Hepatocyte (in vitro differentiated cells): Measurements from ENCODE around the gene TCEA2. TPM values are rescaled to one million over a fixed set of nuclear protein-coding genes. Genes with fewer than 3 reads are reported as not detected.

Source experiments
- DNase-seq: peaks from one replicate; pipeline ENCODE4 v3.0.0-alpha.2; 2016; ENCODE audit warnings: low spot score
- H2AFZ ChIP-seq: fragments of 200-600 bp; sonication (generic); 2 replicates; pipeline ENCODE4 v1.6.0; 2016; ENCODE audit warnings: antibody characterized with exemption, mild to moderate bottlenecking
- H3K27ac ChIP-seq: fragments of 200-600 bp; sonication (generic); 2 replicates; pipeline ENCODE4 v1.5.1; 2016; ENCODE audit warnings: mild to moderate bottlenecking
- H3K27me3 ChIP-seq: fragments of 200-600 bp; sonication (generic); 2 replicates; pipeline ENCODE4 v1.6.1; 2016
- H3K36me3 ChIP-seq: fragments of 200-600 bp; sonication (generic); replicated peaks from 2 replicates; pipeline ENCODE4 v1.5.1; 2016; ENCODE audit warnings: low read depth; ENCODE audit not compliant: insufficient read depth
- H3K4me1 ChIP-seq: fragments of 200-600 bp; sonication (generic); 2 replicates; pipeline ENCODE4 v1.5.1; 2016; ENCODE audit warnings: mild to moderate bottlenecking, moderate library complexity; ENCODE audit not compliant: insufficient read depth
- H3K4me2 ChIP-seq: fragments of 200-600 bp; sonication (generic); 2 replicates; pipeline ENCODE4 v1.6.0; 2016
- H3K4me3 ChIP-seq: fragments of 200-600 bp; sonication (generic); 2 replicates; pipeline ENCODE4 v1.5.1; 2016; ENCODE audit warnings: mild to moderate bottlenecking
- H3K79me2 ChIP-seq: fragments of 200-600 bp; sonication (generic); 2 replicates; pipeline ENCODE4 v1.6.0; 2017; ENCODE audit warnings: mild to moderate bottlenecking
- H3K9me2 ChIP-seq: fragments of 200-600 bp; sonication (generic); replicated peaks from 2 replicates; pipeline ENCODE4 v1.6.0; 2017; ENCODE audit warnings: mild to moderate bottlenecking; ENCODE audit not compliant: insufficient read depth
- H3K9me3 ChIP-seq: fragments of 200-600 bp; sonication (generic); 2 replicates; pipeline ENCODE4 v1.5.1; 2016; ENCODE audit warnings: low read depth, mild to moderate bottlenecking
- H4K20me1 ChIP-seq: fragments of 200-600 bp; sonication (generic); 2 replicates; pipeline ENCODE4 v1.6.0; 2016; ENCODE audit warnings: mild to moderate bottlenecking; ENCODE audit not compliant: insufficient read depth, poor library complexity, severe bottlenecking
- EZH2 ChIP-seq: fragments of 200-600 bp; sonication (generic); IDR thresholded peaks from 2 replicates; pipeline ENCODE4 v1.6.1; 2016; ENCODE audit warnings: antibody characterized with exemption, mild to moderate bottlenecking, borderline replicate concordance
- EZH2phosphoT487 ChIP-seq: fragments of 200-600 bp; sonication (generic); IDR thresholded peaks from one replicate; pipeline ENCODE4 v1.6.1; 2018; ENCODE audit warnings: antibody characterized with exemption, mild to moderate bottlenecking, low read depth, moderate library complexity; ENCODE audit not compliant: unreplicated experiment, severe bottlenecking
- WGBS: methylation state at CpG from one replicate; pipeline ENCODE4 v1.1.6; 2016; ENCODE audit warnings: low lambda C conversion rate; ENCODE audit errors: missing lambda C conversion rate; 5-methylcytosine and 5-hydroxymethylcytosine counted together
- polyA plus RNA-seq: library from polyadenylated mRNA; unstranded; fragments of >200 nt; fragmentation: Nextera tagmentation; extraction: Ambion mirVana; gene quantifications from 2 replicates; pipeline ENCODE4 v1.2.1, GENCODE V29; 2016
- total RNA-seq: library from RNA; depleted of rRNA; stranded (reverse); fragments of >200 nt; gene quantifications from 2 replicates; pipeline ENCODE4 v1.2.3, GENCODE V29; 2014
- TF ChIP-seq, protein P1 (sequence below): fragments of 200-600 bp; sonication (generic); IDR thresholded peaks from 2 replicates; pipeline ENCODE4 v1.5.1; 2016; ENCODE audit warnings: antibody characterized with exemption, mild to moderate bottlenecking; ENCODE audit not compliant: poor library complexity

Gene TCEA2
- total and polyA plus RNA-seq, 2 experiments from 2014 or later = 26.0 to 74.2 TPM

DNA sequence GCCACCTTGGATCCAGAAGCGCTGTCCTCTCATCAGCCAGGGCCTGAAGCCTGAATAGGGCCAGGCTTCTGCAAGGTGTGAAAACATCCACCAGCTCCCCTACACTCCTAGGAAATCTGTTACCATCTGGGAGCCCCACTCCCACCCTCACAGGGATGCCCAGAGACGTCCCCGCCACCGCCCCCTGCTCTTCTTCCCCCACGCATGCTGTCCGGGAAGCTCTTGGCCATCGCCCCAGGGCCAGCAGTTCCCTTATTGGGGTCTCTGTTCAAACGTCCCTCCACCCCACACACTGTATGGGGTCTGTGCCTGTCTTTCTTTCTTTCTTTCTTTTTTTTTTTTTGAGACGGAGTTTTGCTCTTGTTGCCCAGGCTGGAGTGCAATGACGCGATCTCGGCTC, 12.6 kb downstream of the TCEA2 start:
- Histone ChIP-seq H3K27me3 (no peaks in the 10 kb centered on the region), H3K27ac (no peak overlapping the region), H4K20me1 (no peaks in the 10 kb centered on the region), H2AFZ (no peak overlapping the region), H3K4me1 (peaks cover 9% of the 10 kb centered on the region), H3K9me2 (no peaks in the 10 kb centered on the region), H3K4me3 (no peak overlapping the region), H3K9me3 (no peaks in the 10 kb centered on the region), H3K36me3 (no peaks in the 10 kb centered on the region), H3K4me2 (no peak overlapping the region), H3K79me2 (no peaks in the 10 kb centered on the region)
- DNase-seq = no peak
- WGBS = 85% methylated on average over 3 of the region's 12 CpGs
- no peak for TF ChIP-seq EZH2phosphoT487
- TF ChIP-seq, protein P1, sequence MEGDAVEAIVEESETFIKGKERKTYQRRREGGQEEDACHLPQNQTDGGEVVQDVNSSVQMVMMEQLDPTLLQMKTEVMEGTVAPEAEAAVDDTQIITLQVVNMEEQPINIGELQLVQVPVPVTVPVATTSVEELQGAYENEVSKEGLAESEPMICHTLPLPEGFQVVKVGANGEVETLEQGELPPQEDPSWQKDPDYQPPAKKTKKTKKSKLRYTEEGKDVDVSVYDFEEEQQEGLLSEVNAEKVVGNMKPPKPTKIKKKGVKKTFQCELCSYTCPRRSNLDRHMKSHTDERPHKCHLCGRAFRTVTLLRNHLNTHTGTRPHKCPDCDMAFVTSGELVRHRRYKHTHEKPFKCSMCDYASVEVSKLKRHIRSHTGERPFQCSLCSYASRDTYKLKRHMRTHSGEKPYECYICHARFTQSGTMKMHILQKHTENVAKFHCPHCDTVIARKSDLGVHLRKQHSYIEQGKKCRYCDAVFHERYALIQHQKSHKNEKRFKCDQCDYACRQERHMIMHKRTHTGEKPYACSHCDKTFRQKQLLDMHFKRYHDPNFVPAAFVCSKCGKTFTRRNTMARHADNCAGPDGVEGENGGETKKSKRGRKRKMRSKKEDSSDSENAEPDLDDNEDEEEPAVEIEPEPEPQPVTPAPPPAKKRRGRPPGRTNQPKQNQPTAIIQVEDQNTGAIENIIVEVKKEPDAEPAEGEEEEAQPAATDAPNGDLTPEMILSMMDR = no peak
- TF ChIP-seq EZH2 = no peak

DNA sequence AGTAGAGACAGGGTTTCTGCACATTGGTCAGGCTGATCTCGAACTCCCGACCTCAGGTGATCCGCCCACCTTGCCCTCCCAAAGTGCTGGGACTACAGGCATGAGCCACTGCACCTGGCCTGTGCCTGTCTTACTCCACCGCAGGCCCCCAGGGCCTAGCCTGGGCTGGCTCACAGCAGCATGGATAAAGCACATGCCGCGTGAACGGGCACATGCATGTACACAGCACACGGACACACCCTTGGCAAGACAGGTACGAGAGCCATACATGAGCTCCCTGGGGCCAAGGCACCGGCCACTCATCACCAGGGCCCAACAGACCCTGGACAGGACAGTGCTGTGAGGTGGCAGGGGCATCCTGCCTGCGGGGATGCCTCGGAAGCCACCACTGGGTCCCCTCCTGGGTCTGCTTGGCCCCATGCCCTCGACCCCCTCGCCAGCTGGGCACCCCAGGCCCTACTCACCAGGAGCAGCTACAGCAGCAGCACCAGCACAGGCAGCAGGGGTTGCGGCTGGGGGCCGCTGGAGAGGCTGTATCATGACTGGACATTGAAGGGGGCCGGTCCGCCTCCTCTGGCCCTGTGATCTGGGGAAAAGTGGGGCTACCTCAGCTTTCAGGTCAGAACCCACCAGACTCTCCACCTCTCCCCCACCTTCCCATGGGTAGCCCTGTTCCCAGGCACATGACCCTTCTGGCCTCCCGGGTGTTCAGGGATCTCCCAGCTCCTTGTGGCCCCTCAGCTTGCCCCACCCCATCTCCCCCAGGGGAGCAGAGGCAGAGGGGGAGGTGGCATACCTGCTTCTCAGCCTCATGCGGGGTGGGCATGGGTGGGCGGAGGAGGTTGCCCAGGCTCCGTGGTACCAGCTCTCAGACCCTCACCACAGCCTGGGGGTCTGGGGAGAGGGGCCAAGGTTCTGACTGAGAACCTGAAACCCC, 13.3 kb downstream of the TCEA2 start:
- WGBS = 97% methylated on average over 21 of the region's 22 CpGs
- no peaks in the 10 kb centered on the region for H3K9me2 ChIP-seq
- no peaks in the 10 kb centered on the region for H3K9me3 ChIP-seq
- H3K36me3 ChIP-seq = no peaks in the 10 kb centered on the region
- no peaks in the 10 kb centered on the region for H4K20me1 ChIP-seq
- H3K4me2 ChIP-seq = no peak overlapping the region
- H3K27me3 ChIP-seq = peaks cover 1% of the 10 kb centered on the region
- peaks cover 9% of the 10 kb centered on the region for H3K4me1 ChIP-seq
- no peak overlapping the region for H3K27ac ChIP-seq
- no peak for DNase-seq
- H3K79me2 ChIP-seq = no peaks in the 10 kb centered on the region
- H3K4me3 ChIP-seq = no peak overlapping the region
- H2AFZ ChIP-seq = no peak overlapping the region
- TF ChIP-seq, protein P1 = no peak
- TF ChIP-seq EZH2phosphoT487 (no peak), EZH2 (no peak)

DNA sequence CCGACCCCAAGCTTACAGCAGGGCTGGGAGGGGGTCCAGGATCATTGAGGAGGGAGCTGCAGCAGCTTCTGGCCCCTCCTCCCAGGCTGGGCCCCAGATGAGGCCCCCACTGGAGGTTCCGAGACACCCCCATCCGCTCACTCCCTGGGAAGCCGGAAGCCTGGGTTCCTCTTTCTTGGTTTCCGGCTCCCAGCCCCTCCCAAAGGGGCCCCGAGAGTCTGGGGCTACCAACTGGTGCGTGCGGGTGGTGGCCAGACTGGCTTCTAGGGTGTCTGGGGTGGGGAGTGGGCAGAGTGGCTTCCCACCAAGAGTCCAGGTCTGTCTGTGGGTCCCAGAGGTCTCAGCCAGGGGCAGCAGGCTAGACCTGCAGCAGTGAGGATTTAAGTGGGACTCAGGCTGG, 14.1 kb downstream of the TCEA2 start:
- Histone ChIP-seq H2AFZ (no peak overlapping the region), H3K36me3 (no peaks in the 10 kb centered on the region), H3K9me3 (no peaks in the 10 kb centered on the region), H3K9me2 (no peaks in the 10 kb centered on the region), H4K20me1 (no peaks in the 10 kb centered on the region), H3K27me3 (peaks cover 5% of the 10 kb centered on the region), H3K4me3 (no peak overlapping the region), H3K4me1 (peaks cover 9% of the 10 kb centered on the region), H3K4me2 (no peak overlapping the region), H3K79me2 (no peaks in the 10 kb centered on the region), H3K27ac (no peak overlapping the region)
- WGBS = 97% methylated on average over 7 of the region's 8 CpGs
- DNase-seq = no peak
- no peak for TF ChIP-seq EZH2phosphoT487
- TF ChIP-seq EZH2 = no peak
- TF ChIP-seq, protein P1 = no peak
